ENCODE data around the gene POMT2.
"Not testable (repeated sequence)": the region's sequence is repeated elsewhere in the genome, so short reads cannot be mapped to it uniquely, and the experiment has no call there.

The POMT2 gene

DNA sequence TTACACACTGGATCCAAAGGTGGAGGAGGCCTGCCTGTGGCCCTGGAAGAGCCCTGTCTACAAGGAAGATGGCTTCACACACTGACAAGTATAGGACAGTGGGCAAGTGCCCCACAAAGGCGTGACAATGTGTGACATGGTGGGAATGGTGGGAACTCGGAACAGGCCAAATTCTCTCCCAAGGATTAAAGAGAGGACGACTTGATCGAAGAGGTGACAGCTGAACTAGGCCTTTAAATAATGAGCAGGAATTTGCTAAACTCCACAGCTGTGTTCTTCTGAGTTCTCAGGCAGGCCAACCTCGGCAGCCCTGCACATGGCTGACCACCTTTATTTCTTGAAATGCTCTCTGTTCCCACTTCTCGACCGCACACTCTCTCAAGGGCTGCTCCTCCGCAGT, 23.8 kb downstream of the POMT2 start:
- DNase-seq (ENCODE audit: low spot score) = no peak

DNA sequence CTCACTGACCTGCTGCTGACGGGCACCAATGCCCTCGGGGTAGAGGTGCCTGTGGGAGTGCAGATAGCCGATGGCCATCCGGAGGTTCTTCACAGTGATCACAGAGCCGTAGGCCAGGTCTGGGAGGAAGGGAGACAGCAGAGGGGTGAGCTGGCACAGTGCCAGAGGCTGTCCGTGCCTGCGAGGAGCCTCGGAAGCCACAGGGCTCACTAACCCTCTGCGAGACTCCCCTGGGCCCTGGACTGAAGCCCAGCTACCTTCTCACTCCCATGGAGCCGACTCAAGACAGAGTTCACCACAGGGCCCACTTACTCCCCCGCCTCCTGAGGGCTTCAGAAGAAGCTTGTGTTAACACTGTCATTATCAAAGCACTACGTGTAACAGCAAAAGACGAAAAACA, 24.5 kb downstream of the POMT2 start:
- DNase-seq (ENCODE audit: low spot score) = no peak

DNA sequence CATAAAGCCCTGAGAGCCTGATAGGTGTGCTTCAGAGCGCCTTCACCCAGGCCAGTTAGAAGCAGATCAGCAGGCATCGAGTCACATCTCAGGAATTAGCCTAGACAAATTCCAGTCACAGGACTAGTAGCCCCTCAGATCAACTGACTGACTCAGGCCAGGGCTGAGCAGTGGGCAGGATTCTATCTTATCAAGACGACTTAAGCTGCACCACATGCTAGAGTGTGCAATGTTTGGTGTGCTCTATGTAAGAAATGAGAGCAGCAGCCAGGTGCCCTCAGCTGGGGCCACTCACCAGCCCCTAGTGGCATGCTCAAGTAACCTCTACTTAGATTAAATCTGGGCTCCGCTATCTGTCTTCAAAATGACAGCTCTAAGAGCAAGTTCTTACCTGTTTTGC, 30.0 kb downstream of the POMT2 start:
- no peak for DNase-seq (ENCODE audit: low spot score)

DNA sequence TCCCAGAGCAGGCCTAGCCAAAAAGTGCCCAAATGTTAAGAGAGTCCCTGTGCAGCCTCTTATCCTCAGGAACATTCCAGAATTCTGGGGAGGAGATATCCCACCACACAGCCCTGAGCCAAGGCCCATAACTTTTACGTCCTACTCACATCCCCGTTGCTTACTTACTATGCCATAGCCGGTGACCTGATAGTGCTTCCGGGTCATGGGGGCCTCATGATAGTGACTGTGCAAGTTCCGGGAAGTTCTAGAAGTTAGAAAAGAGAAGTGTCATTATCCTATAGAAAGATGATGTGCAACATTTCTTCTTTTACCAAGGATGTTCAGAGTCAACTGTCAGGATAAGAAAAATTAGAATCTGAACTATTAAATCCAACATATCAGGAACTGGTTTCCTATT, 34.1 kb downstream of the POMT2 start:
- DNase-seq (ENCODE audit: low spot score) = no peak

DNA sequence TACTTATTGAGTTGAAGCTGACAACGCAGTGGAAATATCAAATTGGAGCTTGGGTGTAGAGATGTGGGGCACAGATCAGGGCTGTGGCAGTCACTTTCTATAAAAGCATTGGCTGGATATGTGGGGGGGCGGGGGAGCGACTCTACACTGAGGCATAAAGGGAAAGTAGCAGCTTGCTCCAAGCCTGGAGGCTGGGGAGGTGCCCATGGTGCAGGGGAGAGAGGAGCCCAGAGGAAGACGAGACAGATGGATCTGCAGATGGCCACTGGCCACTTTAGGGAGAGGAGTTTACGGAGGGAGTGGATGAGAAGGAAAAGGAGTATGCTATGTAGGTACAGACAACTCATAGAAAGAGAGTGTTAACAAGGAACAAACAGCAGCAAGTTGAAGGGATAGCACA, 36.2 kb downstream of the POMT2 start:
- no peak for DNase-seq (ENCODE audit: low spot score)

DNA sequence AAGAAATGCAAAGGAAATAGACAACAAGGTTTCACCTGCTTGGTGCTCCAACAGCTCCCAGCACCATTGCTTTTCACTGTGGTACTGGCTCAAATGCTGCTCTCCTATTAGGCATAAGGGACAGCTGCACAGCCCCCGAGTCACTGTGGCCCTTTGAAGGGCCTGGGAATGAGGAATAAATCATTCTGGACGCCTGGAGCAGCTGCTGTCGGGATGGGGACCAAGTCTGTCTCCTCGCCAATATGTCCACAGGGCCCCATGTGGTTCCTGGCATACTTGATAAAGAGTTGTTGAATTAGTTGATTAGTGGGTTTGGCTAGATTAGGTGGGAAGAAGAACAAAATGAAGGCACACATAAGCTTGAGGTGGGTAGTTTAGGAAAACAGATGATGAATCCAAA, 36.6 kb downstream of the POMT2 start:
- no peak for DNase-seq (ENCODE audit: low spot score)

DNA sequence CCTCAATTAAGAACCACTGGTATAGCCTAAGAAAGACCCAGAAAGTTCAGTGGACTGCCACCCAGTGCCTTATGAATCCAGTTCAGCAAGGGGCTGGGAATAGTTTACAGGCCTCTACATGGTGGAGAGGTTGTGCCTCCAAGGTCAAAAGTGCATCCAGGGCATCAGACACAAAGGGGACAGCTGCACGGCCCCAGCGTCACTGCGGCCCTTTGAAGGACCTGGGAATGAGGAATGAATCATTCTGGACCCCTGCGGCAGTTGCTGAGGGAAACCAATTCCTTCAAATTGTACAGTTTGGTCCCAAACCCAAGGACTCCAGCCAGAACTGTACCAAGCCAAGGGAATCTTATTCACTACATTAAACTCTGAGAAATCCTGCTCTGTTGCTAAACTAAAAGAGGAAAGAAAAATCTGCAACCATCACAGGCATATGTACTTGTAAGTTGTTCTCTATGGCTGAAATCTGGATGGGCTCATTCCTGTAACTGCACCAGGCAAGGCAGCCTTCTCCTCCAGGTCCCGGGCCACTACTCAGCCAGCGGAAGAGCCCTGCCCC, 38.8 kb downstream of the POMT2 start:
- DNase-seq (ENCODE audit: low spot score) = no peak

DNA sequence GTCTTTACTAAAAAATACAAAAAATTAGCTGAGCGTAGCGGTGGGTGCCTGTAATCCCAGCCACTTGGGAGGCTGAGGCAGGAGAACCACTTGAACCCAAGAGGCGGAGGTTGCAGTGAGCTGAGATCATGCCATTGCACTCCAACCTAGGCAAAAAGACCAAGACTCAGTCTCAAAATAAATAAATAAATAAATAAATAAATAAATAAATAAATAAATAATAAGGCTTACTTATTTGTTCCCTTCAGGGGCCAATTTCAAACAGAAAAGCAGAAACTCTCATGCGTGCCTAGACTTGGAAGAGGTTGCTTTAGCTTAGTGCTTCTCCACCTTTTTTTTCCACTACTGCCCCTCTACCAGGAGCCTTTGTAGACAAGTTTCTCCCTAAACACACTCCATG, 39.8 kb downstream of the POMT2 start:
- DNase-seq (ENCODE audit: low spot score) = not testable (repeated sequence)

DNA sequence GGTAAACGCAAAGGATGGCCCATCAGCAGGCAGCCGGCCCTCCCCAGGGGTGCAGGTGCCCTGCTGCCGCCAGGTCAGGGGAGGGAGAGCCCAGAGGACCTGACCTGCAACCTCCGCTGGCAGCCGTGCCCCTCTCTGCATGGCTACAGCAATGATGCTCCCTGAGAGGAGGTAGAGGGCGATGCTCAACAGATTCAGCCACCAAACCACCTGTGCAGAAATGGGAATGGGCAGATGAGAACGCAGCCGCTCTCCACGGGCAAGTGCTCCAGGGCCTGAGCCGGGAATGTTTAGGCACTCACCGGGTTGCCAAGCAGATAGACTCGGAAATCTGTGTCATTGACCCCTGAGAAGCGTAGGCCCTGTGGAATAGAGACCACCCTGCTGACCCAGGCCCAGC, 41.0 kb downstream of the POMT2 start:
- DNase-seq (ENCODE audit: low spot score) = no peak

DNA sequence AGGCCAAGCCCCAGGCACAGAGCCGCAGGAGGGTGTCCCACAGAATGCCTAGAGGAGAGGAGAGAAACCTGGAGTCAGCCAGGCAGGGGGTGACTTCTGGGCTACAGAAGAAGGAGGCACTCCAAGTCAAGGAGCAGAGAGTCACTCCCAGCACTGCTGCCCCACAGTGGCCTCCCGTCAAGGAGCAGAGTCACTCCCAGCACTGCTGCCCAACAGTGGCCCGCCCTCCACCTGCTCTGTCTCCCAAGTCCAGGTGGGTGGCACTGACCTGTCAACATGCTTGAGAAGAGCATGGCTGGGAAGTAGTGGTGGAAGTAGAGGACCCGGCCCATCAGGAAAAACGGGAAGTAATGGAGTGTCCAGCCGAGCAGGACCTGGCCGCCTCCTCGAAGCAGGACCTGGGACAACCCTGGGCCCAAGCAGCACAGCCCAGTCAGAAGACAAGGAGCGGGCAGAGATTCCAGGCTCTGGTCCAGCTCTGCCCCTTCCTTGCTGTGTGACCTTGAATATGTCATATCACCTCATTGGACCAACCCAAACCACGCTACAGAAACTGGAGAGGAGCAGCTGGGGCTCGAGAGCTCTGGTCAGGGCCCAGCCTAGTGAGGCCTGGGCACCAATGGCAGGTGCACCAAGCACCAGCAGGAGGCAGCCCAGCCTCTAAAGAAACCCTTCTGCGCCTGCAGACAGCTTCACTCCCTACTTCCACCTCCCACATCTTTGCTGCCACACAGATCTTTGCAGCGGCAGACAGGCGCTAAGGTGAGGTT, 42.0 kb downstream of the POMT2 start:
- DNase-seq (ENCODE audit: low spot score) = no peak

DNA sequence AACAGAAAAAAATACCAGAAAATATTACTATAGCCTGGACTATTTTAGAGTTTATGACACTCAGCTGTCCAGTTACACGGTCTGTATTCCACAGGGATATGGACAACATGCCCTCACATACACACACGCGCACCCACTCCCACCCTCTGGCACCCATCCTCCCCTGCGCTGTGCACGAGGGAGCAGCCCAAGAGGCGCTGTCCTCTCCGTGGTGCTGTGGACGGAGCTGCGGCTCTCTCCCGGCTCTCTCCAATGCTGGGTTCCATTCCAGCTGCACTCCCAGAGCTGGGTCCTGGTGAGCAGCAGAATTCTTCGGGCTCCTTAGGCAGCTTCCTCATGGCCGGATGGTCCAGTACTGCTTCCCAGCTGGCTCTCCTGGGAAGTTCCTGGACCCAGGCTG, 43.7 kb downstream of the POMT2 start:
- DNase-seq (ENCODE audit: low spot score) = no peak

DNA sequence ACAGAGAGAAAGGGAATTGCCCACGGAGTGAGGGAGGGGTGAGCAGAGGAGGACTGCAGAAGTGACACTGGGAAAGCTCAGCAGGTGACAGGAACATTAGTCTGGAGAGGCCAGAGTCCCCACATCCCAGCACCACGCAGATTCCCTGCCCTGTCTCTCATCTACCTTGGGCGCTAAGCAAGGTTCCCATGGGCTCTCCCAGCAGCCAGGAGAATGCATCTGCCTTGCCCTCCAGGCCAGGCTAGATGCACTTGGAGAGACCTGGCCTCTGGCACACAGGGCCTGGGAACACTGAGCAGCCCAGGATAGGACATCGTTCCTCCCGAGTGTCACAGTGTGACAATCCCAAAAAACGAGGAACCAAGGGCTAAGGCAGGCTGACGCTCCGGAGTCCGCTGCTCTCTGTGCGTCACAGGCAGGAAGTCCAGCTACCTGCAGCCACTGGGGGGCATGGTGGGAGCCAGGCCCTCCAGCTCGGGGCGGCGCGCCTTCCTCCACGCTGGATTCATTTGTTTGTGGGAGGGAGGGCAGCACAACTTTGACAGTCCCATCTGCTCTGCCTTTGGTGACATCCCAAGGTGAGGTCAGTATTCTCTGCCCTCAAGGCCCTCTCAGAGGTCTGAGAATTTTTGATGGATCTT, 44.3 kb downstream of the POMT2 start:
- no peak for DNase-seq (ENCODE audit: low spot score)

DNA sequence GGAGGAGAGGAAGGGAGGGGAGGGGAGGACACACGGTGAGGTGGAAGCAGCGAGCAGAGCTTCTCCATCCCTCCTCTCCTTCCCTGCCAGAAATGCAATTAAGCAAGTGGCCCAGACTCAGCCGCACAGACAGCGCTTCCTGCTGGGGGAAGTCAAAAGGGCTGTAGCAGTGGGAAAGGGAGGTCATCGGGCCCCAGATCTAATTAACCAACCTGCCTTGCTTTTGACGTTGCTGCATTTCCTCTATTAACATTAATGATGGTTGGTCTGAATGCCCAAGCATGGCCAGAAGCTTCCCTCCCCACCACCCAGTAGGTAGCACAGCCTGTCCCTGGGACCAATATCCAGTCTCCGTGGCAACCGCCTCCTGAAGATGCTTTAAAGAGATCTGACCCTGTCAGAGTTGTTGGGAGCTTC, 45.1 kb downstream of the POMT2 start:
- peak; percentile 18 for DNase-seq (ENCODE audit: low spot score)

DNA sequence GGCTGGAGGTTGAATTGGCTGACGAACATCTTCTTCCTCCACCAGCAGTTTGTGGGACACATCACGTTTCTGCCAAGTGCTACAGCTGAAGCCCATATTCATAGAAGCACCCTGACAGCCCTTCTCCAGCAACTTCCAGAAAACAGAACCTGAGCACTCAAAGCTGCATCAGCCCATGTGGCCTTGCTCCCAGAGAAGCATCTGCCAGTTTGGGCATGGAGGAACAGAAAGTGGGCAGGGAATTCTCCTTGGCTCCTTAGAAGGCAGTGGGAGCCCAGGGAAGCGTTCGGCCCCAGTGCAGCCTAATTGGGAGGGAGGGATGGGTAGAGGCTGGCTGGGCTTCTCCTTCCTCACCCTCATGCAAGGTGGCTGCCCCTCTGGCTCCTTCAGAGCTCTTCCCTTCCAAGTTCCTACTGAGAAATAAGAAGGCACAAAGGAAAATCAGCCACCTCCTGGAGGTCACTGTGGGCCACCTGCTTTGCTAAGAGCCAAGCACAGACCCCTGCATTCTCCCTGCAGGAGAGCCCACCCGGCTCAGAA, 45.6 kb downstream of the POMT2 start:
- DNase-seq (ENCODE audit: low spot score) = peak; percentile 60

DNA sequence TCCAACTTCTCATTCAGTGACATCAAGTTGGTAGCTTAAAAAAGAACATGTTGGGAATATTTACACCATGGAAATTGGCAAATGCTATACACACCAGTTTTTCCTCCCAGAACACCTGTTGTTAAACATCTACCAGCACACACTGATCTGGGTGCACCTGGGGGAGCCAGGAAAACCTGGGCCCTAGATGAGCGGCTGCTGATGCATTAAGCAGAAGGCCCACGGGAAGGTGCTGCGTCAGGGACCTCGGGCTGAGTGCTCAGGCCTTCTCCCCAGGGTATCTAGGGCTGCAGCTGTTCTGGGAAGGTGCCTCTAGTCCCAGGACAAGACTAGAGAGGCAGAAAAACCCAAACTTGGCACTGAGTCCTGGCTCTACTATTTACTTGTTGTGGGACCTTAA, 46.9 kb downstream of the POMT2 start:
- no peak for DNase-seq (ENCODE audit: low spot score)

DNA sequence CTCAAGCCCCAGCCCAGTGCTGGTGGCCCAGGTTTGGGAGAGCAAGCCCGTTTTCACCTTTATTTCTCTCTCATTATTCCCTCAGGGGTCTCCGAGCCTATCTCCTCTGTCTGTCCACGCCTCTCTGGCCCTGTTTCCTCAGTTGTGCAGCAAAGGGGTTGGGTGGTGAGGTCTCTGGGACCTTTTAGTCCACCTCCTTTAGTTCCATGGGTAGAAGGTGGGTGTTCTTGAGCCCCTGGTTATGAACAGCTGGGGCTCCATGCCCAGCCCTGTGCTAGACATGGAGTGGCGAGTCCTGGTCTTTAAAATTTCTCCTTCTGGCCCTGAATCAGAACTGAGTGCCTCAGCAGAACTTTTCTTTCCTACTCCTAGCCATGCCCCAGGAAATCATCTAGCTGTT, 48.4 kb downstream of the POMT2 start:
- DNase-seq (ENCODE audit: low spot score) = no peak

DNA sequence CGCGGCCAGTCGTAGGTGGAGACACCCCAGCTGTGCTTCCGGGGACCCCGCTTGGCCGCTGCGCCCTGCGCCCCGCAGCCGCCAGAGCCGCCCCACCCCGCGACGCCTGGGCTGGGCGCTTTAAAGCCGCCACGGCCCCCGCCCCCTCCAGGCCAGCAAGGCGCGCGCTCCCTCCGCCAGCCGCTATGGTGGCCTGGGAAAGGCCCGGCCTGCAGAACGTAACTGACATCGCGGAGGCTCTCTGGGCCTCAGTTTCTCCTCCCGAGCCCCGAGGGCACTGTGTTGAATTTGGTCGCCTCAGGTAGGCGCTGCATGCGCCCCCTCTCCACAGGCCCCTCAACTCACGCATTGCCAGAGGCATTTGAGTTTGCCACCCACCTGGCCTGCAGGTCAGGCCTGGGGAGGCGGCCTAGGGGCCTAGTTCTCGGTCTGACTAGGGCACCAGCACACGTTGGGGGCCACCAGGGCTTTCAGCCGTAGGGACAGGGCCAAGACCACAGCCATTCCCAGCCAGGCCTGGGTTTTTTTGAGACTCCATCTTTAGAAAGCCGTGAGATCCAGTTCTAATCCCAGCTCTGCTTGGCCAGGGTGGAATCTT, 49.5 kb downstream of the POMT2 start, which contains the start of gene NGB:
TSS of gene NGB (minus strand) at position 94 of the 598 bp plus-strand sequence. CDS start 269 bp downstream, outside the sequence.
- no peak for DNase-seq (ENCODE audit: low spot score)

DNA sequence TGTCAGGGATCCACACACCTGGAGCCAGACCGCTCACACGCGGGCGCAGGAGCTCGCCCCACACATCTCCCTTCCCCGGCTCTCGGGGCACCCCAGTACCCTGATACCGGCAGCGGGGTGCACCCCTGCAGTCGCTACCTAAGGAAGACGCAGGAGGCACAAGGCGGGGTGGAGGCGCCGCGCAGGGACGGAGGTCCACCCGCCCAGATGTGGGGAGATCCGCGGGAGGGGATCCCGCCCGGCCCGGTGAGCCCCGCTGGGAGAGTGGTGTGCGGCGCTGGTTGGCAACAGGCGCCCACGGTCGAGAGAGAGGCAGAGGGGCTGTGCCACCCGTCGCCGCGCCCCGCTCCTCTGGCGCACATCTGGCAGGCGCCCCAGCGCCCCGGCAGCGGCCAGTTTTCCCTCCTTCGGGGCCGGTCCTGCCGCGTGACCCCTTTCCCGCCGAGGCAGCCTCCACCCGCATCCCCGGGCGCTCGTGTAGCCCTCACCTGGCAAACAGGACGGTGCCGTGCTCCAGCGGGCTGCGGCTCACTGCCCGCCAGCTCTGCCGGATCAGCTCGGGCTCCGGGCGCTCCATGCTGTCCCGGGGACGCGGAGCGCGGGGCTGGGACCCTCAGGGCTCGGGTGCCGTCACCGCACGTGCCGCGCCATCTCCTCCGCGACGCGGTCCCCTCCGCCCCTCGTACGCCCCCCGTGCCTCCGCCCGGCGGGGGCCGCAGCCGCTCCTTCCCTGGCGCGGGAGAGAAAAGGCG, 50.1 kb downstream of the POMT2 start:
- no peak for DNase-seq (ENCODE audit: low spot score)

DNA sequence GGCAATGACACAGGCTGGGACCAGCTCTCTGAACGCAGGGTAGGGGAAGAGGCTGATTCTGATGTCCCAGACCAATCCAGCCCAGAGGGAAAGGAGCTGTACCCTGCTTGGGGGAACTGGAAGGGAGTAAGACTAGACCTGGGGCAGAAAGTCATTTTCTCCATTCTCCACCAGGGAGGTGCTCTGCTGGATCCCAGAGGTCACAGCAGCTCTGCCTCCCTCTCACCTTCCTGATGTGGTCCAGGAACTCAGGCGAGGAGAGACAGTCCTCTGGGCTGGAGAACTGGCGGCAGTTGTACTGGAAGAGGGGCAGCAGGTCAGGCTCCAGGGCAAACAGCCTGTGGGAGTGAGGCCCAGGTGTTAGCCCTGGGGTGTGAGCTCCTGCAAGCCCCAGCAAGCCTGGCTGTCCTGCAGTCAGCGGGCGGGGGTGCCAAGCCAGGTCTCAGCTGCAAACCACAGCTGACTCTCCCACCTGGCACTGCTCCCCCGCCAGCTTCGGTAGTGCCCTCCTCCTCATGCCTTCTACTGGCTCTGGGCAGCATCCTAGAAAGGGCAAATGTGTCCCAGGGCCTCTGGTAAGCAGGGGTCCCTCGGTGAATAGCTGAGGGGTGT, 51.6 kb downstream of the POMT2 start:
- DNase-seq (ENCODE audit: low spot score) = no peak

DNA sequence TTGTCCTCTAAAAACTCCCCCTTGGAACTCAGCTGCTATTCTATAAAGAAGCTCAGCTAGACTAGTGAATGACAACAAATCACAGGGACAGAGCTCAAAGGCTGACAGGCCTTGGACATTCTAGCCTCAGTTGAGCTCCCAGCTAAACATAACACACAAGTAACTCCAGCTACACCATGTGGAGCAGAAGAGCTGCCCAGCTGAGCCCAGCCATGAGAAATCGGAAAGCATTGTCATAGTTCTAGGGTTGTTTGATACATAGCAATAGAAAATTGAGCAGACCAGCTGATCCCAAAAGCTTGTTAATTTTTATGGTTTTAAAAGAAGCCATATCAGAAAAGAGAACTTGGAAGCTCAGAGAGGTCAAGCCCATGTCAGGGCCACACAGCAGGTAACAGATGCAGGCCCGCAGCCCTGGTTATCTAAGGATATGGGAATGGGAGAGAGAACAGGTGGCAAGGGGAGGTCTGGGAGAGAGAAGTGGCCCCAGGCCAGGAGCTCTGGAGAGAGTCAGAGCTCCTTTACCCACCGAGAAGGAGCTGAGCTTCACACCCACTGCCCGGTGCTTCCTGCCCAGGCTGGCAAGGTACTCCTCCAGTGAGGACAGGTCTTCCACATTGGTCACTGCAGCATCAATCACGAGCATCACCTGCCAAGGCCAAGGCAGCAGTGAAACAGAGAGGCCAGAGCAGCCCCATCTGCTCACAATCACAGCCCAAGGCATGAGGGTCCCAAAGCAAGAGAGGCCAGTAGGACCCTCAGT, 52.6 kb downstream of the POMT2 start:
- DNase-seq (ENCODE audit: low spot score) = no peak

DNA sequence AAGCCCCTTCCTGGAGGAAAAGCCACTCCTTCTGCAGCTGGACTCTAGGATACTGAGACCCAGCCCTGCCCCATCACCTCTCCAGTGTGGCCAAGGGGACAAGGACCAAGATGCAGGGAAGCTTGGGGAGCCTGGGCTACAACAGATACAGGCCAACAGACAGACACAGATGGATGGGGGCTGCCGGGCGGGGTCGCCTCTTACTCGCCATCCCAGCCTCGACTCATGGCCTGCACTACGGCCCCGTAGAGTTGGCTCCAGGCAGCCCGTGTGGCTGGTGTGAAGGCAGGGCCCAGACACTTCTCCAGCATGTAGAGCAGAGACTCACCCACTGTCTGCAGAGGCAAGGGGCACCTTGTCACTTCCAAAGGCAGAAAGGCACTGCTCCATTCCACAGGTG, 54.3 kb downstream of the POMT2 start:
- no peak for DNase-seq (ENCODE audit: low spot score)
